ENCODE measurements around the gene SURF6.

DNA sequence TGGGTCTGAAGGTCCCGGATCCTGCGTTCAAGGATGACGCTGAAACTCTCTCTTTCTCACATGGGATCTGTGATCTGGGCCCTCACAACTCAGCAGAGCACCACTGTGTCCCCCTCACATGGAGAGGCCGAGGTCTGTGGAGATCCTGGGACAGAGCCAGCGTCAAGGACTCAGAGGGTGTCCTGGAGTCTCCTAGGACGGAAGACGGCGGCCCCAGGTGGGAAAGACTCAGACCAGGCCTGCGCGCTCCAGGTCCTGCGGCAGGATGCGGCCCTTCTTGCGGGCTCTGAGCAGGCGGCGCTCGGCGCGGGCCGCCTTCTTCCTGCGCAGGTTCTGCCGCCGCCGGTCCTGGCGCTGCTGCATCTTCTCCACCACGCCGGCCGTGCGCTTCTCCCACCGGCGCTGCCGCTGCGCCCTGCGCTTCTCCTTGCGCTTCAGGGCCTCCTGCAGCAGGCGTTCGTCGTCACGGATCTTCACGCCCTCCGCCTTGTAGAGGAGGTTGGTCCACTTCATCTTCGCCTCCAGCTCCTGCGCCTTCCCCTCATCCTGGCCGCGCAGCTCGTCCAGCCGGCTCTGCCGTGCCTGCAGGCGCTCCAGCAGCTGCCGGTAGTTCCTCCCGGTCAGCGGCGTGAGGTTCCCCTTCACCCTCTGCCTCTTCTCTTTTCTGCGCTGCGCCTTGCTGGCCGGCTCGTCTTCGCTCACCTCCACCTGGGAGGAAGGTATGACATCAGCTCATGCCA is 4.2 kb downstream of the SURF6 start:
- TF ChIP-seq, protein P1, sequence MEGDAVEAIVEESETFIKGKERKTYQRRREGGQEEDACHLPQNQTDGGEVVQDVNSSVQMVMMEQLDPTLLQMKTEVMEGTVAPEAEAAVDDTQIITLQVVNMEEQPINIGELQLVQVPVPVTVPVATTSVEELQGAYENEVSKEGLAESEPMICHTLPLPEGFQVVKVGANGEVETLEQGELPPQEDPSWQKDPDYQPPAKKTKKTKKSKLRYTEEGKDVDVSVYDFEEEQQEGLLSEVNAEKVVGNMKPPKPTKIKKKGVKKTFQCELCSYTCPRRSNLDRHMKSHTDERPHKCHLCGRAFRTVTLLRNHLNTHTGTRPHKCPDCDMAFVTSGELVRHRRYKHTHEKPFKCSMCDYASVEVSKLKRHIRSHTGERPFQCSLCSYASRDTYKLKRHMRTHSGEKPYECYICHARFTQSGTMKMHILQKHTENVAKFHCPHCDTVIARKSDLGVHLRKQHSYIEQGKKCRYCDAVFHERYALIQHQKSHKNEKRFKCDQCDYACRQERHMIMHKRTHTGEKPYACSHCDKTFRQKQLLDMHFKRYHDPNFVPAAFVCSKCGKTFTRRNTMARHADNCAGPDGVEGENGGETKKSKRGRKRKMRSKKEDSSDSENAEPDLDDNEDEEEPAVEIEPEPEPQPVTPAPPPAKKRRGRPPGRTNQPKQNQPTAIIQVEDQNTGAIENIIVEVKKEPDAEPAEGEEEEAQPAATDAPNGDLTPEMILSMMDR (conservative IDR thresholded peaks at IDR 0.05; ENCODE audit: low read length): no peak
- no peak for TF ChIP-seq EZH2phosphoT487 (IDR thresholded peaks at IDR 0.05; ENCODE audit: borderline replicate concordance, low read depth, low read length)

All from OCI-LY7 (cell line).